HEK293 (cell line): ENCODE data around the gene COL1A1.
A peak's percentile ranks its signal among the peaks of the same experiment; 100 is the strongest.

Source experiments
- AEBP2 ChIP-seq: fragments of 450-650 bp; formaldehyde crosslinking; IDR thresholded peaks from 2 replicates; pipeline ENCODE4 v1.5.1; 2016; ENCODE audit warnings: missing biosample characterization, missing genetic modification characterization, borderline replicate concordance
- BCL11A ChIP-seq: fragments of 450-650 bp; formaldehyde crosslinking; IDR thresholded peaks from 2 replicates; pipeline ENCODE4 v1.5.1; 2016; ENCODE audit warnings: low read depth, missing biosample characterization, missing genetic modification characterization
- CTCF ChIP-seq: fragments of 450-650 bp; formaldehyde crosslinking; IDR thresholded peaks from 2 replicates; pipeline ENCODE4 v1.5.1; 2016; ENCODE audit warnings: missing biosample characterization, missing genetic modification characterization
- GLIS1 ChIP-seq: fragments of 450-650 bp; formaldehyde crosslinking; IDR thresholded peaks from 2 replicates; pipeline ENCODE4 v1.5.1; 2016; ENCODE audit warnings: missing biosample characterization, missing genetic modification characterization
- KLF1 ChIP-seq: fragments of 450-650 bp; formaldehyde crosslinking; IDR thresholded peaks from 2 replicates; pipeline ENCODE4 v1.5.1; 2016; ENCODE audit warnings: missing biosample characterization, missing genetic modification characterization
- KLF9 ChIP-seq: fragments of 450-650 bp; formaldehyde crosslinking; IDR thresholded peaks from 2 replicates; pipeline ENCODE4 v1.5.1; 2016; ENCODE audit warnings: missing biosample characterization, missing genetic modification characterization, low read depth
- MEIS1 ChIP-seq: sonication (generic); formaldehyde crosslinking; IDR thresholded peaks from 2 replicates; pipeline ENCODE4 v1.8.1; 2022; ENCODE audit warnings: missing genetic modification reagents, mild to moderate bottlenecking, borderline replicate concordance
- MYNN ChIP-seq: fragments of 450-650 bp; formaldehyde crosslinking; IDR thresholded peaks from 2 replicates; pipeline ENCODE4 v1.5.1; 2016; ENCODE audit warnings: missing biosample characterization, missing genetic modification characterization, borderline replicate concordance
- MZF1 ChIP-seq: fragments of 450-650 bp; formaldehyde crosslinking; IDR thresholded peaks from 2 replicates; pipeline ENCODE4 v1.5.1; 2017; ENCODE audit warnings: missing biosample characterization, missing genetic modification characterization, borderline replicate concordance
- REPIN1 ChIP-seq: fragments of 450-650 bp; formaldehyde crosslinking; IDR thresholded peaks from 2 replicates; pipeline ENCODE4 v1.5.1; 2017; ENCODE audit warnings: missing biosample characterization, missing genetic modification characterization, low read depth
- SP7 ChIP-seq: fragments of 450-650 bp; formaldehyde crosslinking; IDR thresholded peaks from 2 replicates; pipeline ENCODE4 v1.5.1; 2016; ENCODE audit warnings: missing biosample characterization, missing genetic modification characterization
- YY1 ChIP-seq: fragments of 450-650 bp; formaldehyde crosslinking; IDR thresholded peaks from 2 replicates; pipeline ENCODE4 v1.5.1; 2018; ENCODE audit warnings: missing biosample characterization, missing genetic modification characterization
- YY2 ChIP-seq: fragments of 450-650 bp; formaldehyde crosslinking; IDR thresholded peaks from 2 replicates; pipeline ENCODE4 v1.5.1; 2016; ENCODE audit warnings: missing biosample characterization, missing genetic modification characterization
- ZBTB1 ChIP-seq: fragments of 450-650 bp; formaldehyde crosslinking; IDR thresholded peaks from 2 replicates; pipeline ENCODE4 v1.5.1; 2016; ENCODE audit warnings: missing biosample characterization, missing genetic modification characterization
- ZBTB49 ChIP-seq: fragments of 450-650 bp; formaldehyde crosslinking; IDR thresholded peaks from 2 replicates; pipeline ENCODE4 v1.5.1; 2016; ENCODE audit warnings: missing biosample characterization, missing genetic modification characterization, low read depth
- ZFP37 ChIP-seq: fragments of 450-650 bp; formaldehyde crosslinking; IDR thresholded peaks from 2 replicates; pipeline ENCODE4 v1.5.1; 2016; ENCODE audit warnings: missing biosample characterization, missing genetic modification characterization
- ZNF184 ChIP-seq: fragments of 450-650 bp; IDR thresholded peaks from 2 replicates; pipeline ENCODE4 v1.5.1; 2018; ENCODE audit warnings: missing biosample characterization, mild to moderate bottlenecking, missing genetic modification characterization
- ZNF211 ChIP-seq: fragments of 450-650 bp; formaldehyde crosslinking; IDR thresholded peaks from 2 replicates; pipeline ENCODE4 v1.5.1; 2016; ENCODE audit warnings: low read depth, missing biosample characterization, missing genetic modification characterization
- ZNF280C ChIP-seq: fragments of 450-650 bp; formaldehyde crosslinking; IDR thresholded peaks from 2 replicates; pipeline ENCODE4 v1.5.1; 2016; ENCODE audit warnings: missing biosample characterization, missing genetic modification characterization
- ZNF341 ChIP-seq: fragments of 450-650 bp; formaldehyde crosslinking; IDR thresholded peaks from 2 replicates; pipeline ENCODE4; 2016; ENCODE audit warnings: low read depth, missing biosample characterization, missing genetic modification characterization
- ZNF350 ChIP-seq: fragments of 450-650 bp; formaldehyde crosslinking; IDR thresholded peaks from 2 replicates; pipeline ENCODE4 v1.5.0; 2017; ENCODE audit warnings: missing biosample characterization, mild to moderate bottlenecking, missing genetic modification characterization
- ZNF398 ChIP-seq: fragments of 450-650 bp; formaldehyde crosslinking; IDR thresholded peaks from 2 replicates; pipeline ENCODE4 v1.5.1; 2017; ENCODE audit warnings: missing biosample characterization, missing genetic modification characterization
- ZNF548 ChIP-seq: fragments of 450-650 bp; formaldehyde crosslinking; IDR thresholded peaks from 2 replicates; pipeline ENCODE4 v1.5.1; 2016; ENCODE audit warnings: missing biosample characterization, missing genetic modification characterization
- ZNF580 ChIP-seq: fragments of 450-650 bp; formaldehyde crosslinking; IDR thresholded peaks from 2 replicates; pipeline ENCODE4 v1.5.1; 2016; ENCODE audit warnings: missing biosample characterization, missing genetic modification characterization
- ZNF600 ChIP-seq: fragments of 450-650 bp; formaldehyde crosslinking; IDR thresholded peaks from 2 replicates; pipeline ENCODE4 v1.5.1; 2016; ENCODE audit warnings: missing biosample characterization, missing genetic modification characterization
- ZNF768 ChIP-seq: fragments of 450-650 bp; formaldehyde crosslinking; IDR thresholded peaks from 2 replicates; pipeline ENCODE4 v1.5.1; 2018; ENCODE audit warnings: missing biosample characterization, mild to moderate bottlenecking, missing genetic modification characterization
- ZNF776 ChIP-seq: fragments of 450-650 bp; formaldehyde crosslinking; IDR thresholded peaks from 2 replicates; pipeline ENCODE4 v1.5.0; 2017; ENCODE audit warnings: missing biosample characterization, missing genetic modification characterization, borderline replicate concordance
- ZSCAN16 ChIP-seq: fragments of 450-650 bp; formaldehyde crosslinking; IDR thresholded peaks from 2 replicates; pipeline ENCODE4 v1.5.1; 2016; ENCODE audit warnings: missing biosample characterization, missing genetic modification characterization

COL1A1 gene

GRCh38 chr17:50134206-50135110 lies 67.0 kb downstream of the COL1A1 start (continued):
- TF ChIP-seq ZBTB1 (tag by site-specific recombination) = no peak
- no peak for TF ChIP-seq ZNF280C (tag by site-specific recombination)
- no peak for TF ChIP-seq ZNF776
- TF ChIP-seq ZBTB49 (tag by site-specific recombination) = no peak
- peak; percentile 14; the same call in 1 of the 2 replicates for TF ChIP-seq BCL11A (tag by site-specific recombination)
- 0 out of 2 replicates have a peak, but pooled peaks have one; percentile 6 for TF ChIP-seq GLIS1 (tag by site-specific recombination)
- TF ChIP-seq SP7 (tag by site-specific recombination) = no peak
- TF ChIP-seq ZNF548 (tag by site-specific recombination) = no peak
- no peak for TF ChIP-seq ZSCAN16 (tag by site-specific recombination)
- TF ChIP-seq ZNF398 (tag by site-specific recombination) = no peak
- TF ChIP-seq ZFP37 (tag by site-specific recombination) = no peak
- TF ChIP-seq YY2 (tag by site-specific recombination) = no peak
- no peak for TF ChIP-seq ZNF211
- TF ChIP-seq ZNF768 (tag by site-specific recombination) = no peak
- 0 out of 2 replicates have a peak, but pooled peaks have one; percentile 17 for TF ChIP-seq ZNF341 (tag by site-specific recombination)
- TF ChIP-seq ZNF600 = 0 out of 2 replicates have a peak, but pooled peaks have one; percentile 37
- TF ChIP-seq YY1 = no peak
- TF ChIP-seq MZF1 = no peak
- no peak for TF ChIP-seq MYNN (tag by site-specific recombination)
- no peak for TF ChIP-seq KLF1 (tag by site-specific recombination)
- no peak for TF ChIP-seq AEBP2 (tag by site-specific recombination)
- no peak for TF ChIP-seq KLF9 (tag by site-specific recombination)
- TF ChIP-seq MEIS1 (CRISPR knock-in tag) = no peak
- TF ChIP-seq ZNF580 (tag by site-specific recombination) = no peak
- no peak for TF ChIP-seq REPIN1 (tag by site-specific recombination)
- TF ChIP-seq ZNF350 (tag by site-specific recombination) = no peak
- TF ChIP-seq ZNF184 (tag by site-specific recombination) = no peak
- TF ChIP-seq CTCF (tag by site-specific recombination) = peak; percentile 14; the same call in 1 of the 2 replicates
